Measurements from ENCODE around the gene DENND2A.

DNA sequence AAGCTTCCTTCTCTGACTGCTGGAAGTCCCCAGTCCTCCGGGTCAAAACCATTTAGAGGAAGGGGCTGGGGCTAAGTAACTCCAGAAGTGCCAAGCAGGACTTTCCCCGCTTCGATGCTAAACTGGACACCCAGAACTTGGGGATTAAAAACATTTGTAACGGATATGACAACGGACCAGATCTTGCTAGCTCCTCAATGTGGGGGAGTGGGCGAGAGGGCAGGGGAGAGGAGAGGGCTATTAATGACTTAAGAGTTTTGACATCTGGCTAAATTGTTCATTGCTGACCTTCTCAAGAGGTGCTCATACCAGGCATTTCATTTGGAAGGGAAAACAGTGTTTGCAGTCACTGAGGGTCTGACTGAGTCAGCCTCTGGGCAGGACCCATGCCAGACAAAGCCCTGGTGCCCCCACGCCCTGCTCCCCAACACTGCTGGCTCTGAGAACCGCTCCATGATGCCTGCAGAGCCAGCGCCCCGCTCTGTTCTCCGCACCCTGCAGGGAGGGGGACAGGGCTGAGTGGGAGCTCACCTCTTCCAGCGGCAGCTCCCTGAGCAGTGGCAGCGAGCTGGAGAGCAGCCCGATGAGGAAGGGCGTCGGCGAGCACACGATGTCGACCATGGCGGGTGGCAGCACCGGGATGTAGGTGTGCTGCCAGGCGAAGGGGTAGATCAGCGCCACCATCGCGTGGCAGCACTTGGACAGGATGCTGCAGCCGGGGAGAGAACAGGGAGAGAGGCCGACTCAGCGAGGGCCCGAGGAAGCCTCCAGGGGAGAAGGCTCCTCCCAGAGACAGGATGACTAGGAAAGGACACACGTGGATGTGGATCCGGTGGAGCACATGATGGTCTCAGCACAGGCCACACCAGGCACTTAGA lies 113.6 kb downstream of the DENND2A start:
- TF ChIP-seq, protein P1, sequence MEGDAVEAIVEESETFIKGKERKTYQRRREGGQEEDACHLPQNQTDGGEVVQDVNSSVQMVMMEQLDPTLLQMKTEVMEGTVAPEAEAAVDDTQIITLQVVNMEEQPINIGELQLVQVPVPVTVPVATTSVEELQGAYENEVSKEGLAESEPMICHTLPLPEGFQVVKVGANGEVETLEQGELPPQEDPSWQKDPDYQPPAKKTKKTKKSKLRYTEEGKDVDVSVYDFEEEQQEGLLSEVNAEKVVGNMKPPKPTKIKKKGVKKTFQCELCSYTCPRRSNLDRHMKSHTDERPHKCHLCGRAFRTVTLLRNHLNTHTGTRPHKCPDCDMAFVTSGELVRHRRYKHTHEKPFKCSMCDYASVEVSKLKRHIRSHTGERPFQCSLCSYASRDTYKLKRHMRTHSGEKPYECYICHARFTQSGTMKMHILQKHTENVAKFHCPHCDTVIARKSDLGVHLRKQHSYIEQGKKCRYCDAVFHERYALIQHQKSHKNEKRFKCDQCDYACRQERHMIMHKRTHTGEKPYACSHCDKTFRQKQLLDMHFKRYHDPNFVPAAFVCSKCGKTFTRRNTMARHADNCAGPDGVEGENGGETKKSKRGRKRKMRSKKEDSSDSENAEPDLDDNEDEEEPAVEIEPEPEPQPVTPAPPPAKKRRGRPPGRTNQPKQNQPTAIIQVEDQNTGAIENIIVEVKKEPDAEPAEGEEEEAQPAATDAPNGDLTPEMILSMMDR (IDR thresholded peaks at IDR 0.05; ENCODE audit: low read length) = no peak
- TF ChIP-seq EZH2 (IDR thresholded peaks at IDR 0.05; ENCODE audit: borderline replicate concordance, low read length) = no peak

All from OCI-LY1 (cell line).